Stomach smooth muscle (tissue), 2 donors: ENCODE results near the gene CNTNAP3B.
"Not testable (repeated sequence)": the region's sequence is repeated elsewhere in the genome, so short reads cannot be mapped to it uniquely, and the experiment has no call there.

Experiments used
- H3K27ac ChIP-seq: one replicate; pipeline ENCODE4 v1.7.0; 2013; ENCODE audit warnings: mild to moderate bottlenecking, low read length, inconsistent platforms
- H3K27me3 ChIP-seq, 2 donors: one replicate each; pipeline ENCODE4 v1.7.0; 2013; ENCODE audit warnings: low read length in 2 of 2; ENCODE audit not compliant: insufficient read depth in 2 of 2, control insufficient read depth in 1 of 2
- H3K36me3 ChIP-seq, 2 donors: one replicate each; pipeline ENCODE4 v1.7.0; 2013; ENCODE audit warnings: low read length in 2 of 2; ENCODE audit not compliant: control insufficient read depth in 2 of 2, insufficient read depth in 2 of 2
- H3K4me1 ChIP-seq: one replicate; pipeline ENCODE4 v1.7.0; 2013; ENCODE audit warnings: low read length; ENCODE audit not compliant: control insufficient read depth, insufficient read depth
- H3K4me3 ChIP-seq, 2 donors: one replicate each; pipeline ENCODE4 v1.7.0; 2013; ENCODE audit warnings: low read length in 2 of 2
- H3K9ac ChIP-seq, 2 donors: one replicate each; pipeline ENCODE4 v1.7.0; 2013; ENCODE audit warnings: low read length in 2 of 2, mild to moderate bottlenecking in 1 of 2
- H3K9me3 ChIP-seq, 2 donors: one replicate each; pipeline ENCODE4 v1.7.0; 2013; ENCODE audit warnings: low read length in 2 of 2; ENCODE audit not compliant: control insufficient read depth in 2 of 2
- donor health status: healthy.
- donor health status: Pancreatic carcinoma.

CNTNAP3B gene

DNA sequence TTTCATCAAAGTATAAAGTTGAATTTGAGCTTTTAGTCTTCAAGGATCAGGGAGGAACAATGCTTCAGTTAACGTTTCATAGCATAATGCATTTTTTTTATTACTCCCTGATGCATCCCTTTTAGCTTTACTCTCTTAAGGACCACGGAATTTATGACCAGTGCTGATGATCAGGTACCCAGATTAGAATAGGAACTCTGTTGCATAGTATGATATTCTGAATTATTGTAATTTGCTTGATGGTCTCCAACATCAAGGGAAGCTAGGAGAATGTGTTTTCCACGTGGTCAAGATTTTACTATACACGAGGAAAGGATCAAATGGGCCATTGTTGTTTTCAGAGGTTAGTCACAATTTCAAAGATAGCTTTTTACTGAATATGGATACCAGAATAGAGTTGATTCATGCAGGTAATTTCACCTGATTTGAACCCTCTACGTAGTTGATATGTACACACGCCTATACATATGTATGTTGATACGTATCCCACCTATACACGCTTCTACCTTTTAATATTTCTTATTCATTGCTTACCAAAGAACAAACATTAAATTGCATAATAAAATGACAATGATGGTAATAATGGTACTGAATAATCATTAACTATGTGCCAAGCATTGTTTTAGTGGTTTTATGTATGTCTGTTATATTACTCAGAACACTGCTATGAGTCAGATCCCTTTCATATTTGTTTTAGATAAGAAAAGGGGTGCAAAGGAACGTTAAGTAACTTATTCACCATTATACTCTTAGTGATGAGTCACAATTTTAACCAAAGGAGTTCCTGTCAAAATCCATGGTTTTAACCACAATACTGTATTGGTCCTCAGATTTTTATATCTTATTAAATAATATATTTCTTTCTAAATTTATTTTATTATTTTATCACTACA lies 277.1 kb downstream of the CNTNAP3B start:
- H3K27ac ChIP-seq, H3K36me3 ChIP-seq, H3K4me1 ChIP-seq, H3K9me3 ChIP-seq, H3K9ac ChIP-seq, H3K27me3 ChIP-seq, H3K4me3 ChIP-seq: not testable (repeated sequence)

DNA sequence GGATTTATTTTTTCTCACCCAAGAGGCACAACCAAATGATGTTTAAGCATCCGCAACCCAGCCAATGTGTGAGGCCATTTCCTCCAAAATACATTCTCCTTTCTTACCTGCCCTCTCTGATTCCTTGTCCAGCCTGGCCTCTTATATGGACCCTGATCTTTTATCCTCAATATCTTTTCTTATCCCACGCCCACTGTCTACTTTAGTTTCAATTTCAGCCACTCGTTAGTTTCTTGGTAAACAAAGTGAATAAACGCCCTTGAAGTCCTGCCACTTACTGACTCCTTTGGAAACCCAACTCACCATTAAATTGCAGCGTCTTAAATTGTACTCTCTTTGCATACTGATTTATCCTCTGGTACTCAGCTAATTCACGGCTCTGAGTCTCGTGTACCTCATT lies 281.4 kb downstream of the CNTNAP3B start:
- H3K27me3 ChIP-seq, H3K4me3 ChIP-seq, H3K4me1 ChIP-seq, H3K27ac ChIP-seq, H3K36me3 ChIP-seq, H3K9me3 ChIP-seq, H3K9ac ChIP-seq: not testable (repeated sequence)
